Adrenal gland (tissue), 12 donors: ENCODE results near the gene OGDH. TPM values are rescaled to one million over a fixed set of nuclear protein-coding genes. Genes with fewer than 3 reads are reported as not detected.

Experiments
- DNase-seq, 7 donors: peaks; one replicate each; pipeline ENCODE4 v3.0.0-alpha.2; 2019 to 2020
- H3K27ac ChIP-seq, 5 donors: fragments of 200-600 bp; sonication (generic) in 4 of 5; 1 replicate in 3 of 5; 2 replicates in 2 of 5; pipeline versions ENCODE4 v1.5.1 to v1.8.0; 2016 to 2020; ENCODE audit warnings: mild to moderate bottlenecking in 1 of 5
- H3K27me3 ChIP-seq: fragments of 200-600 bp; 2 replicates; pipeline ENCODE4 v1.8.0; 2021
- H3K36me3 ChIP-seq, 2 donors: fragments of 200-600 bp; replicated peaks in 1 of 2; 1 replicate in 1 of 2; 2 replicates in 1 of 2; pipeline versions ENCODE4 v1.5.1 to v1.8.0; 2018 to 2022
- H3K4me1 ChIP-seq, 2 donors: fragments of 200-600 bp; replicated peaks in 1 of 2; 1 replicate in 1 of 2; 2 replicates in 1 of 2; pipeline versions ENCODE4 v1.5.1 to v1.8.0; 2018 to 2021
- H3K4me3 ChIP-seq, 4 donors: fragments of 200-600 bp; sonication (generic) in 3 of 4; one replicate each; pipeline ENCODE4 v1.5.1; 2016 to 2018
- H3K9me3 ChIP-seq, 3 donors: fragments of 200-600 bp; sonication (generic) in 1 of 3; replicated peaks in 1 of 3; 1 replicate in 2 of 3; 2 replicates in 1 of 3; pipeline versions ENCODE4 v1.5.1 to v1.8.0; 2016 to 2021
- POLR2A ChIP-seq, 2 donors: fragments of 450-650 bp; IDR thresholded peaks; one replicate each; pipeline ENCODE4 v1.6.1; 2017; ENCODE audit warnings: antibody characterized with exemption in 2 of 2, mild to moderate bottlenecking in 2 of 2, moderate library complexity in 1 of 2
- WGBS, 4 donors: extraction: QIAGEN DNeasy Blood & Tissue Kit in 2 of 4; methylation state at CpG; one replicate each; pipeline versions ENCODE4 v1.1.5 to v1.1.7; 2013 to 2017; 5-methylcytosine and 5-hydroxymethylcytosine counted together
- intact Hi-C, 2 donors: fragments of 100-400 bp; cut with DNase I; formaldehyde crosslinking; loops; one replicate each; pipeline versions ENCODE4 v1.14.1 to v1.15.0; 2022 to 2023
- polyA plus RNA-seq, 3 donors: library from polyadenylated mRNA; stranded (reverse); fragments of 200-250 nt in 2 of 3; fragments of 350-450 nt in 1 of 3; fragmentation: Illumina TruSeq in 1 of 3; extraction: RNeasy Lipid Tissue Mini Kit (QIAGEN cat#74804) in 1 of 3; gene quantifications; one replicate each; pipeline ENCODE4 v1.2.3, GENCODE V29; 2013 to 2014
- total RNA-seq, 9 donors: library from RNA; depleted of rRNA in 4 of 9; stranded (reverse); fragments of >200 nt in 4 of 9; fragments of 120-200 nt in 1 of 9; fragmentation: NEBNext Ultra II Directional in 1 of 9; extraction: Animal tissue kit (Norgen Biotek cat#: 25700) in 1 of 9; gene quantifications; one replicate each; pipeline versions ENCODE4 v1.1.0 to v1.2.4, GENCODE V29; 2013 to 2023
- TF ChIP-seq, protein P1 (sequence below), 6 experiments: fragments of 450-650 bp in 4 of 6; fragments of 200-600 bp in 2 of 6; sonication (generic) in 1 of 6; IDR thresholded peaks; 1 replicate in 5 of 6; 2 replicates in 1 of 6; pipeline versions ENCODE4 v1.5.1 to v1.8.0; 2016 to 2021; ENCODE audit warnings: antibody characterized with exemption in 6 of 6, mild to moderate bottlenecking in 2 of 6, moderate library complexity in 1 of 6
- donor health status: healthy with polysubstance abuse.
- donor health status: Bipolar disorder and iron deficiency.
- donor health status: DM: yes; HTN: yes; CAD: no.
- donor health status: DM: no; HTN: no; CAD: no.
- donor health status: DM: no; HTN: no; CAD: no.
- donor health status: DM: yes; HTN: yes; CAD: no.

OGDH gene
- total and polyA plus RNA-seq, 12 donors = 46.0 to 284 (median 144) TPM

DNA sequence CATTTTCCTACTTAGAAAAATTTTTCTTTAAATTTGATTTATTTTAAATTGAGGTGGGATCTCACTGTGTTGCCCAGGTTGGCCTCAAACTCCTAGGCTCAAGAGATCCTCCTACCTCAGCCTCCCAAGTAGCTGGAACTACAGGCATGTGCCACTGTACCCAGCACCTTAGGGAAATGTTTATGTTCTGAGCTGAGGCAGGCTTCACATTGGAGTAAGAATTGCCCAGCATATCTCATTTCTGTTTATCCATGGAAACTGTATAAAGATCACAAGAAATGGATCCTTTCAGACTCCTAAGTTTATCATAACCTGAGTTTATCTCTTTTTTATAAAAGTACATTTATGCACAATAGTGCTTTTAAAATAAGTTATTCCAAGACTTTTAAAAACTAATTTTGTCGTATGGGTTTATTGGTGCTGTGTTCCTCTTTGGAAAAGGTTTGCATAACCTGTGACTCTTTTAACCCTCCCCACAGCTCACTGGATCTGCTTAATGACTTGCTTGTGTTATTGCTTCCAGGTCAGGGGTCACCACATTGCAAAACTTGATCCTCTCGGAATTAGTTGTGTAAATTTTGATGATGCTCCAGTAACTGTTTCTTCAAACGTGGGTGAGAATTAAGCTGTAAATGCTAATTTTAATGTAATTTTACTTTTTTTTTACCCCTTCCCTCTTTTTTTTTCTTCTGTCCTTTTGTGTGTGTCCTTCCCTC lies 40.7 kb downstream of the OGDH start:
- Histone ChIP-seq H3K4me1 (peaks cover 8 to 18% of the 10 kb centered on the region in 2 donors), H3K27ac (peak overlapping the region in 1 of 5 donors; percentile 42), H3K36me3 (peaks cover 0 to 20% of the 10 kb centered on the region in 2 donors), H3K9me3 (no peaks in the 10 kb centered on the region), H3K27me3 (no peaks in the 10 kb centered on the region), H3K4me3 (no peak overlapping the region)
- intact Hi-C loops = no loop called here
- TF ChIP-seq, protein P1, sequence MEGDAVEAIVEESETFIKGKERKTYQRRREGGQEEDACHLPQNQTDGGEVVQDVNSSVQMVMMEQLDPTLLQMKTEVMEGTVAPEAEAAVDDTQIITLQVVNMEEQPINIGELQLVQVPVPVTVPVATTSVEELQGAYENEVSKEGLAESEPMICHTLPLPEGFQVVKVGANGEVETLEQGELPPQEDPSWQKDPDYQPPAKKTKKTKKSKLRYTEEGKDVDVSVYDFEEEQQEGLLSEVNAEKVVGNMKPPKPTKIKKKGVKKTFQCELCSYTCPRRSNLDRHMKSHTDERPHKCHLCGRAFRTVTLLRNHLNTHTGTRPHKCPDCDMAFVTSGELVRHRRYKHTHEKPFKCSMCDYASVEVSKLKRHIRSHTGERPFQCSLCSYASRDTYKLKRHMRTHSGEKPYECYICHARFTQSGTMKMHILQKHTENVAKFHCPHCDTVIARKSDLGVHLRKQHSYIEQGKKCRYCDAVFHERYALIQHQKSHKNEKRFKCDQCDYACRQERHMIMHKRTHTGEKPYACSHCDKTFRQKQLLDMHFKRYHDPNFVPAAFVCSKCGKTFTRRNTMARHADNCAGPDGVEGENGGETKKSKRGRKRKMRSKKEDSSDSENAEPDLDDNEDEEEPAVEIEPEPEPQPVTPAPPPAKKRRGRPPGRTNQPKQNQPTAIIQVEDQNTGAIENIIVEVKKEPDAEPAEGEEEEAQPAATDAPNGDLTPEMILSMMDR (IDR thresholded peaks at IDR 0.05) = no peak
- TF ChIP-seq POLR2A (IDR thresholded peaks at IDR 0.05) = no peak
- DNase-seq = peak in 2 of 7 donors; percentile 27 to 50
- WGBS, 4 donors = 66 to 70% (median 69%) methylated on average over 3 of the region's 3 CpGs

DNA sequence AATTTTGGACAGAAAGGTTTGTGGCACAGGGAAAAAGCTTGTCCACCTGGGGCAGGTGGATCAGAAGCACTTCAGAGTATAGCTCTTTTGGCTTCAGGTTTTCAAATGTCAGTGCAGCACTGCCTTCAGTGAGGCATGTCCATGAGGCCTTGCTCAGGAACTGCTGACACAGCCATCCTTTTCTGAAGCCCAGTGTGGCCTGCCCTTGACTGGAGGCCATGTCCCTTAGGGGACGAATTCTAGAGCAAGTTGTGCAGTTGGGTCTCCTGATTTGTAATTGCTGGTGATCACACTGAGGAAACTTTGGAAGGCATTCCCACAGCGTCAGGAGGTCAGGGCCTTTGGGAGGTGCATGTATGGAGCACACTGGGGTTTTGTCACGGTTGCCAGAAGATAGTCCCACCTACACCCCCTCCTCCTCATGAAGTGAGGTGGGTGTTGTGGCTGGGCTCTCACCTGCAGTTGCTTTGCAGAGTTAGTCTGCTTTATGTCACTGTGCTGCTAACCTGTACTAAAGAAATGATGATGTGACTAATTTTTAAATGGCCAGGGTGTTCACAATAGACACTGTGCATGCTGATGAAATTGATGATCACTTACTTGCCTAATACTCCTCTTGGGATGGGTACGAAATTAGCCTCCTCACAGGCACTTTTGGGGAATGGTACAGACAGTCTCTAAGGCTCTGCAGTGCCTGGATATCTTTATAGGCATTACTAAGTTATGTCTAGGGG lies 41.7 kb downstream of the OGDH start:
- Histone ChIP-seq H3K9me3 (no peaks in the 10 kb centered on the region), H3K36me3 (peaks cover 0 to 20% of the 10 kb centered on the region in 2 donors), H3K27me3 (no peaks in the 10 kb centered on the region), H3K4me3 (no peak overlapping the region), H3K27ac (peak overlapping the region in 3 of 5 donors; percentile 16 to 42 (median 33)), H3K4me1 (peaks cover 8 to 18% of the 10 kb centered on the region in 2 donors)
- intact Hi-C loops = no loop called here
- 54 to 67% (median 54%) methylated on average over 3 to 4 of the region's 4 CpGs for WGBS, 4 donors
- peak in 3 of 7 donors; percentile 19 to 52 (median 40) for DNase-seq
- TF ChIP-seq POLR2A (IDR thresholded peaks at IDR 0.05) = no peak

DNA sequence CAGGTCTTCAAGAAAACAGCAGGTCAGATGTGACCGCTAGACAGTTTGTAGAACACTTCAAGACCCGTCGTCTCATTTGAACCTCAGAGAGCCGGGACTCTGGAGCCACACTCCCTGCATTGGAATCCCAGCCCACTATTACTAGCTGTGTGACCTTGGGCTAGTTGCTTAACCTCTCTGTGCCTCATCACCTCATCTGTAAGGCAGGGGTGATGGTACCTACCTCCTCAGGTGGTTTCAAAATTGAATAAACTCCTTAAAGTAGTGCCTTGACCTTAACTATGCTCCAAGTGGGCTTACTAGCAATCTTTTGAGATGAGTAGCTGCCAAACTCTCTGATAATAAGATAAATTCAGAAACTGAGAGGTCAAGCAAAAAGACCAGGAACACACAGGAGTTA lies 43.8 kb downstream of the OGDH start:
- Histone ChIP-seq H3K27ac (peak overlapping the region in 2 of 5 donors; percentile 36 to 72), H3K27me3 (no peaks in the 10 kb centered on the region), H3K9me3 (no peaks in the 10 kb centered on the region), H3K4me3 (no peak overlapping the region), H3K36me3 (peaks cover 0 to 25% of the 10 kb centered on the region in 2 donors), H3K4me1 (peaks cover 8 to 24% of the 10 kb centered on the region in 2 donors)
- TF ChIP-seq, protein P1 (IDR thresholded peaks at IDR 0.05) = no peak
- no peak for TF ChIP-seq POLR2A (IDR thresholded peaks at IDR 0.05)
- 87 to 95% (median 94%) methylated on average over 4 of the region's 4 CpGs for WGBS, 4 donors
- intact Hi-C loops = no loop called here
- peak in 1 of 7 donors; percentile 40 for DNase-seq

DNA sequence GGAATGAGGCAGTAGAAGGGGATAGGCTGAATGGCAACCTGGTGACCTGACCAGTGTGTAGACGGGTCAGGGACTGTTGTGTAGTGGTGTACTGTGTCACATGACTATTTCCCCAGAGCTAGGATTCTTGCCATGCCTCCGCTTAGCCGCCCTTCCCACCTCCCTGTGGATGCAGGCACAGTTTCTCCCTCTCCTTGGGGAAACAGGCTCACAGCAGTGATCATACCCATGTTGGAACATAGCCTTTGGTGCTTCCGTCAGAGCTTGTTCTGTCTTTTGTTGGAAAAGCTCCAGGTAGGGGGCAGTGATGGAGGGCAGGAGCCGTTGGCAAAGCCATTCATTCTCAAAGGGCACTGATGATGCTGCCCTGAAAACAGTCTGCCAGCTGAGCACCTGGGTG lies 44.3 kb downstream of the OGDH start:
- H3K36me3 ChIP-seq = peaks cover 0 to 25% of the 10 kb centered on the region in 2 donors
- DNase-seq = peak in 6 of 7 donors; percentile 62 to 72 (median 66)
- 36 to 49% (median 42%) methylated on average over 2 to 5 of the region's 5 CpGs for WGBS, 4 donors
- no peaks in the 10 kb centered on the region for H3K9me3 ChIP-seq
- intact Hi-C loops = no loop called here
- no peaks in the 10 kb centered on the region for H3K27me3 ChIP-seq
- peaks cover 8 to 24% of the 10 kb centered on the region in 2 donors for H3K4me1 ChIP-seq
- peak overlapping the region in 2 of 5 donors; percentile 36 to 72 for H3K27ac ChIP-seq
- H3K4me3 ChIP-seq = no peak overlapping the region
- TF ChIP-seq POLR2A (IDR thresholded peaks at IDR 0.05) = no peak
- TF ChIP-seq, protein P1 (IDR thresholded peaks at IDR 0.05) = no peak
